Activated gamma-delta T cell (primary cell): ENCODE results near the gene LZTFL1.
"Not testable (repeated sequence)": the region's sequence is repeated elsewhere in the genome, so short reads cannot be mapped to it uniquely, and the experiment has no call there.

Experiments
- DNase-seq: peaks from one replicate; lab custom pipeline; 2025; lab: John Stamatoyannopoulos, UW

The LZTFL1 gene

GRCh38 chr3:45864760-45865519 is 23.0 kb upstream of the LZTFL1 start:
- no peak for DNase-seq

- no peak for DNase-seq
These were observed 19.3 kb upstream of the LZTFL1 start for GRCh38 chr3:45861043-45861719.

- no peak for DNase-seq
These were observed 18.6 kb upstream of the LZTFL1 start for GRCh38 chr3:45860481-45860880.

- DNase-seq: no peak
These were observed 17.1 kb upstream of the LZTFL1 start for GRCh38 chr3:45858809-45859543.

- DNase-seq: not testable (repeated sequence)
These were observed 15.1 kb upstream of the LZTFL1 start for GRCh38 chr3:45857024-45857423.

GRCh38 chr3:45856323-45856722 is 14.4 kb upstream of the LZTFL1 start:
- DNase-seq: not testable (repeated sequence)

GRCh38 chr3:45852828-45853227 is 10.9 kb upstream of the LZTFL1 start:
- no peak for DNase-seq

- DNase-seq: no peak
These were observed 6.5 kb upstream of the LZTFL1 start for GRCh38 chr3:45848392-45848791.

- DNase-seq: no peak
These were observed 2.7 kb upstream of the LZTFL1 start for GRCh38 chr3:45844616-45845015.

- DNase-seq: no peak
These were observed 1.1 kb upstream of the LZTFL1 start for GRCh38 chr3:45842851-45843625.

GRCh38 chr3:45841420-45841756 is 531 bp downstream of the LZTFL1 start:
- DNase-seq: peak; percentile 23

- no peak for DNase-seq
These were observed 3.5 kb downstream of the LZTFL1 start for GRCh38 chr3:45838466-45838865.

GRCh38 chr3:45832699-45833098 is 9.2 kb downstream of the LZTFL1 start:
- no peak for DNase-seq

GRCh38 chr3:45830121-45830520 is 11.8 kb downstream of the LZTFL1 start:
- no peak for DNase-seq

- no peak for DNase-seq
These were observed 15.0 kb downstream of the LZTFL1 start for GRCh38 chr3:45826908-45827307.

GRCh38 chr3:45826321-45826720 is 15.6 kb downstream of the LZTFL1 start:
- no peak for DNase-seq

- no peak for DNase-seq
These were observed 20.8 kb downstream of the LZTFL1 start for GRCh38 chr3:45821127-45821526.

GRCh38 chr3:45819543-45819942 is 22.4 kb downstream of the LZTFL1 start:
- no peak for DNase-seq

- DNase-seq: no peak
These were observed 23.9 kb downstream of the LZTFL1 start for GRCh38 chr3:45817831-45818522.

GRCh38 chr3:45816544-45816943 is 25.4 kb downstream of the LZTFL1 start:
- no peak for DNase-seq

- DNase-seq: no peak
These were observed 27.6 kb downstream of the LZTFL1 start for GRCh38 chr3:45814322-45814721.
